Body of pancreas (tissue), 4 donors: ENCODE measurements around the gene ABLIM3.

ENCODE experiments used
- CTCF ChIP-seq, 7 experiments: fragments of 450-650 bp in 4 of 7; fragments of 200-600 bp in 3 of 7; sonication (generic) in 3 of 7; IDR thresholded peaks; one replicate each; pipeline ENCODE4 v1.5.1; 2016 to 2019; ENCODE audit warnings: antibody characterized with exemption in 7 of 7
- POLR2A ChIP-seq, 3 donors: fragments of 450-650 bp; IDR thresholded peaks; one replicate each; pipeline ENCODE4 v1.6.1; 2016; ENCODE audit warnings: antibody characterized with exemption in 3 of 3, mild to moderate bottlenecking in 2 of 3

GRCh38 chr5:149256451-149256850 lies 115.2 kb downstream of the ABLIM3 start:
- TF ChIP-seq CTCF (IDR thresholded peaks at IDR 0.05): no peak
- TF ChIP-seq POLR2A (IDR thresholded peaks at IDR 0.05): no peak
